Tibial artery (tissue), 4 donors: ENCODE data around the gene SARDH.

Experiments used
- DNase-seq, 2 donors: peaks; one replicate each; pipeline ENCODE4 v3.0.0-alpha.2; 2019
- H3K27ac ChIP-seq, 2 donors: fragments of 200-600 bp; sonication (generic) in 1 of 2; 1 replicate in 1 of 2; 2 replicates in 1 of 2; pipeline ENCODE4 v1.5.1; 2018 to 2019; ENCODE audit warnings: mild to moderate bottlenecking in 1 of 2
- H3K27me3 ChIP-seq, 2 donors: fragments of 200-600 bp; sonication (generic) in 1 of 2; one replicate each; pipeline versions ENCODE4 v1.5.1 to v1.6.0; 2016 to 2019
- H3K36me3 ChIP-seq, 3 donors: fragments of 200-600 bp; sonication (generic) in 2 of 3; one replicate each; pipeline ENCODE4 v1.5.1; 2016 to 2019; ENCODE audit warnings: mild to moderate bottlenecking in 2 of 3
- H3K4me1 ChIP-seq, 4 donors: fragments of 200-600 bp; sonication (generic) in 2 of 4; 1 replicate in 3 of 4; 2 replicates in 1 of 4; pipeline ENCODE4 v1.5.1; 2016 to 2019
- H3K4me3 ChIP-seq, 2 donors: fragments of 200-600 bp; sonication (generic) in 1 of 2; 1 replicate in 1 of 2; 2 replicates in 1 of 2; pipeline ENCODE4 v1.5.1; 2018 to 2019; ENCODE audit warnings: mild to moderate bottlenecking in 2 of 2
- H3K9me3 ChIP-seq, 3 donors: fragments of 200-600 bp; sonication (generic) in 1 of 3; one replicate each; pipeline ENCODE4 v1.5.1; 2016 to 2019
- intact Hi-C: fragments of 100-400 bp; cut with DNase I; formaldehyde crosslinking; loops from one replicate; pipeline ENCODE4 v1.15.0; 2023; ENCODE audit warnings: low total_unique reads
- TF ChIP-seq, protein P1 (sequence below), 2 experiments: fragments of 200-600 bp in 1 of 2; fragments of 450-650 bp in 1 of 2; IDR thresholded peaks; one replicate each; pipeline ENCODE4 v1.5.1; 2017 to 2019; ENCODE audit warnings: antibody characterized with exemption in 2 of 2, mild to moderate bottlenecking in 1 of 2, moderate library complexity in 1 of 2

The SARDH gene

DNA sequence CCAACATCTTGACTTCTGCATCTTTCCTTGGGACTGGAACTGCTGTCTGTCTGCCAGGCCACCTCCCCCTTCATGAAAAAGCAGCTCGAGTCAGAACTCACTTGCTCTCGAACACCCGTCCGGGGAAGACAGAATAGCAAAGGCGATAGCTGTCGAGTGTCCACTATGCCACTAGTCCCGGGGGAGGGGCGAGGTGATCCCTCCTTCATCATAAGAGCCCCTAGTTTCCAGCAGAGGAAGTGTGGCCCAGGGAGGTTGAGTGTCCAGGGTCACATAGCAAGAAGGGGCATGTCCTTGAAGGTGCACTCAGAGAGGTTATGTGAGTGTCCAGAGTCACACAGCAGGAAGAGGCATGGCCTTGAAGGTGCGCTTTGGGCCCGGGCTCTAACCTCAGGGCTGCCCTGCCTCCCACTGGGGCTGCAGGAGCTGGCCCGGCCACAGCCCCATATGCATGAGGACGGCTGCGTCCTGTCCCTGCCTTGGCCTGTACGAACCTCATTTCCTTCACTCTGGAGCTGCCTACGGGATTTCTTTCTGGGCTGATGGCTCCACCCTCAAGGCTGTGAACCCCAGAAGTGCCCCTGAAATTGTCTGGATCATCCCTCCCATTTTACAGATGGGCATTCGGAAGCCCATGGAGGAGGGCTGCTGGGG lies 95.3 kb downstream of the SARDH start:
- peaks cover 0 to 78% of the 10 kb centered on the region in 2 donors for H3K27me3 ChIP-seq
- TF ChIP-seq, protein P1, sequence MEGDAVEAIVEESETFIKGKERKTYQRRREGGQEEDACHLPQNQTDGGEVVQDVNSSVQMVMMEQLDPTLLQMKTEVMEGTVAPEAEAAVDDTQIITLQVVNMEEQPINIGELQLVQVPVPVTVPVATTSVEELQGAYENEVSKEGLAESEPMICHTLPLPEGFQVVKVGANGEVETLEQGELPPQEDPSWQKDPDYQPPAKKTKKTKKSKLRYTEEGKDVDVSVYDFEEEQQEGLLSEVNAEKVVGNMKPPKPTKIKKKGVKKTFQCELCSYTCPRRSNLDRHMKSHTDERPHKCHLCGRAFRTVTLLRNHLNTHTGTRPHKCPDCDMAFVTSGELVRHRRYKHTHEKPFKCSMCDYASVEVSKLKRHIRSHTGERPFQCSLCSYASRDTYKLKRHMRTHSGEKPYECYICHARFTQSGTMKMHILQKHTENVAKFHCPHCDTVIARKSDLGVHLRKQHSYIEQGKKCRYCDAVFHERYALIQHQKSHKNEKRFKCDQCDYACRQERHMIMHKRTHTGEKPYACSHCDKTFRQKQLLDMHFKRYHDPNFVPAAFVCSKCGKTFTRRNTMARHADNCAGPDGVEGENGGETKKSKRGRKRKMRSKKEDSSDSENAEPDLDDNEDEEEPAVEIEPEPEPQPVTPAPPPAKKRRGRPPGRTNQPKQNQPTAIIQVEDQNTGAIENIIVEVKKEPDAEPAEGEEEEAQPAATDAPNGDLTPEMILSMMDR (IDR thresholded peaks at IDR 0.05) = no peak
- DNase-seq = no peak

DNA sequence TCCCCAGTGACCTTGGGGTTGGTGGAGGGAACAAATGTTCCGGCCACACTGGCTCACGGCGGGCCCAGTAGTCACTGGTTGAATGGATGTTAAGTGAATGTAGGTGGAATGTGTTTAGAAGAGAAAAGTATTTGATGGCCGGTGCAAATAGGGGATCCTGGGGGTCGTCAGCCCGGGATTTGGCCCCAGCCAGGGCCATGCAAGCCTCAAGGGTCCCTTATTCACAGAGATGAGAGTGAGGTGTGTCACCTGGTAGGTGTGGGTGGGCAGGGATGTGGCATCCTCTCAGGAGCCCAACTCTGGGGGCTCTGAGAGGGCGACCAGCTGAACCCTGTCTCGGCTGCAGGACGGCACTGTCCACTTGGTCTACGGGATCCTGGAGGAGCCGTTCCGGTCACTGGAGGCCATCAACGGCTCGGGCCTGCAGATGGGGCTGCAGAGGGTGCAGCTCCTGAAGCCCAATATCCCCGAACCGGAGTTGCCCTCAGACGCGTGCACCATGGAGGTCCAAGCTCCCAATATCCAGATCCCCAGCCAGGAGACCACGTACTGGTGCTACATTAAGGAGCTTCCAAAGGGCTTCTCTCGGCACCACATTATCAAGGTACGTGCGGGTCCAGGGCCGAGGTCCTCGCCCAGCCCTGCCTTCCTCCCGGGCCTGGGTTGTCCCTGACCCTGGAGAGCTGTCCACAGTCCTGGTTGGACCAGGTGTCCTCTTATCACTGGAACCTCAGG lies 96.1 kb downstream of the SARDH start:
- no peak for DNase-seq
- intact Hi-C loops = no loop called here
- H3K9me3 ChIP-seq = no peaks in the 10 kb centered on the region

More for the DNA sequence above, 95.3 kb downstream of the SARDH start:
- Histone ChIP-seq H3K4me1 (no peaks in the 10 kb centered on the region), H3K9me3 (no peaks in the 10 kb centered on the region), H3K36me3 (no peaks in the 10 kb centered on the region), H3K4me3 (no peak overlapping the region), H3K27ac (no peak overlapping the region)
- intact Hi-C loops = no loop called here

DNA sequence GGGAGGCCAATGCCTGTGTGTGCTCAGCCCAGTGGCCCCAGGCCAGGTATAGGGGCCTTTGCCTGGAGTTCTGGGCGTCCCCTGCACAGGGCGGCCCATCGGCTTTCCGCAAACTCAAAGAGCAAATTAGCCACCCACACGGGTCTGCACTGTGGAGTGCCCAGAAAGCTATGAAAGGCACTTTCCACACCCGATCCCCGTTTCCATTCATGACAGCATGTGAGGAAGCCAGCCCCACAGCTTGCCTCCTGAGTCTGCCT lies 96.8 kb downstream of the SARDH start:
- Histone ChIP-seq H3K36me3 (no peaks in the 10 kb centered on the region), H3K4me1 (no peaks in the 10 kb centered on the region), H3K27ac (no peak overlapping the region), H3K9me3 (no peaks in the 10 kb centered on the region), H3K27me3 (peaks cover 0 to 71% of the 10 kb centered on the region in 2 donors), H3K4me3 (no peak overlapping the region)
- intact Hi-C loops = no loop called here
- TF ChIP-seq, protein P1 (IDR thresholded peaks at IDR 0.05) = no peak
- no peak for DNase-seq

More for the DNA sequence above, 96.1 kb downstream of the SARDH start:
- no peak overlapping the region for H3K27ac ChIP-seq
- H3K27me3 ChIP-seq = peaks cover 0 to 76% of the 10 kb centered on the region in 2 donors
- H3K4me1 ChIP-seq = no peaks in the 10 kb centered on the region
- H3K36me3 ChIP-seq = no peaks in the 10 kb centered on the region
- TF ChIP-seq, protein P1 (IDR thresholded peaks at IDR 0.05) = no peak
- no peak overlapping the region for H3K4me3 ChIP-seq

DNA sequence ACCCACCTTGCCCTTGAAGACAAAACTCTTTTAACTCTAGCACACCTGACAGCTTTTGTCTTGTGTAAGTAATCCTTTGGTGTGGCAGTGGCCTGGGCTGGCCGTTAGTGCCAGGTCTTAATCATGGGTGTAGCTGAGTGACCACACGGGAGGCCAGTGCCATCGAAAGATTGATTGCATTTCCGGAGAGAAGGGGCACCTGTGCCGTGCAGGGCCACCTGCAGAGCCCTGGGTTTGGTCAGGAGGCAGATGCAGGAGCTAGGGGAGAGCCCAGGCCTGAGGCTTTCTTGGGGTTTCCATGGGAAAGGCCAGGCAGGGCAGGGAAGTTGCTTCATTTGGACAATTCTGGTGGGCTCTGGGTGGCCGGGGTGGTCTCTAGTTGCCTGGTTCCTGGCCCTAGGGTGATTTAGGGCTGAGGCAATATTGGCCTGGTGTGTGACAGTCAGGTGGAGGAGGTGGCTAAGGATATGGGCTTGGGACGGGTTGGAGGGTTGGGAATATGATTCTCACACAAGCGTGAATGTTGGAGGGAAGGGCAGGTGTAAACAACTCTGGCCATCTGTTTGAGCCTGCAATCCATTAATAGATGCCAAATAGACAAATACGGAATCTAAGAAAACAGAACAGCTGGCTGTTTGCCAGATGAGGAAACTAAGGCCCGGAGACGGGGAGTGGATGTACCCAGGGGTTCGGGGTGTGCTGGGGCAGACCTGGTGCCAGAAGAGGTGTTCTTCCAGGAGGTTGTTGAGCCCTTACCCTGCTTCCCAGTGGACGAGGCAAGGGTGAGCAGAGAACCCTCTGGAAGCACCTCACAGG lies 97.4 kb downstream of the SARDH start:
- Histone ChIP-seq H3K4me1 (no peaks in the 10 kb centered on the region), H3K9me3 (no peaks in the 10 kb centered on the region), H3K27me3 (peaks cover 0 to 75% of the 10 kb centered on the region in 2 donors), H3K4me3 (no peak overlapping the region), H3K27ac (no peak overlapping the region), H3K36me3 (no peaks in the 10 kb centered on the region)
- no peak for DNase-seq
- TF ChIP-seq, protein P1 (IDR thresholded peaks at IDR 0.05) = no peak
- intact Hi-C loops = no loop called here

DNA sequence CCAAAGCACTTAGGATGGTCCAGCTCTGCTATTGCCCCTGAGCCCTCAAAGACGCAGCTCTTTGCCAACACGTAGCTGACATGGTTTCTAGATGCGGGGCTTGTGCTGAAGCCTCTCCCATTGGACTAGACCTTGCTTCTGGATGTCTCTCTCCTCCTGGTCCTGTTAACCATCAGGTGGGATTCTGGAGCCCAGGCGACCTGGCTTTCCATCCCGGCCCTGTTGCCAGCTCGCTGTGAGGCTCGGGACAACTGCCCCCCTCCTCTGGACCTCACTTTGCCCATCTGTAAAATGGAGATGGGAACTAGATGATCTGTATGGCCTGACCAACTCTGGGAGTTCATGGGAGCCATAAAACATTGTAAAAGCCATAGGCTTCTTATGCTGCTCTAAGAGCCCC lies 98.0 kb downstream of the SARDH start:
- H3K4me3 ChIP-seq = no peak overlapping the region
- no peak overlapping the region for H3K27ac ChIP-seq
- intact Hi-C loops = no loop called here
- no peak for DNase-seq
- no peaks in the 10 kb centered on the region for H3K4me1 ChIP-seq
- no peaks in the 10 kb centered on the region for H3K9me3 ChIP-seq
- TF ChIP-seq, protein P1 (IDR thresholded peaks at IDR 0.05) = no peak
- H3K27me3 ChIP-seq = peaks cover 0 to 76% of the 10 kb centered on the region in 2 donors
- no peaks in the 10 kb centered on the region for H3K36me3 ChIP-seq
